C4-2B (cell line): ENCODE data around the gene TAAR1.
"Not testable (repeated sequence)": the region's sequence is repeated elsewhere in the genome, so short reads cannot be mapped to it uniquely, and the experiment has no call there.

Experiments
- H3K27ac ChIP-seq: fragments of 450-650 bp; 2 replicates; pipeline ENCODE4 v1.5.1; 2017
- ZFX ChIP-seq: fragments of 450-650 bp; IDR thresholded peaks from 2 replicates; pipeline ENCODE4 v1.6.1; 2017
- TF ChIP-seq, protein P1 (sequence below): fragments of 450-650 bp; conservative IDR thresholded peaks from 2 replicates; pipeline ENCODE4 v1.5.1; 2017; ENCODE audit warnings: mild to moderate bottlenecking

The TAAR1 gene, protein sequence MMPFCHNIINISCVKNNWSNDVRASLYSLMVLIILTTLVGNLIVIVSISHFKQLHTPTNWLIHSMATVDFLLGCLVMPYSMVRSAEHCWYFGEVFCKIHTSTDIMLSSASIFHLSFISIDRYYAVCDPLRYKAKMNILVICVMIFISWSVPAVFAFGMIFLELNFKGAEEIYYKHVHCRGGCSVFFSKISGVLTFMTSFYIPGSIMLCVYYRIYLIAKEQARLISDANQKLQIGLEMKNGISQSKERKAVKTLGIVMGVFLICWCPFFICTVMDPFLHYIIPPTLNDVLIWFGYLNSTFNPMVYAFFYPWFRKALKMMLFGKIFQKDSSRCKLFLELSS

GRCh38 chr6:132659082-132659481 is at the start of gene TAAR1:
Gene TAAR1, minus strand, starts transcription at chr6:132659182. Its CDS starts 13,179 bp downstream, at chr6:132646003.
- TF ChIP-seq, protein P1, sequence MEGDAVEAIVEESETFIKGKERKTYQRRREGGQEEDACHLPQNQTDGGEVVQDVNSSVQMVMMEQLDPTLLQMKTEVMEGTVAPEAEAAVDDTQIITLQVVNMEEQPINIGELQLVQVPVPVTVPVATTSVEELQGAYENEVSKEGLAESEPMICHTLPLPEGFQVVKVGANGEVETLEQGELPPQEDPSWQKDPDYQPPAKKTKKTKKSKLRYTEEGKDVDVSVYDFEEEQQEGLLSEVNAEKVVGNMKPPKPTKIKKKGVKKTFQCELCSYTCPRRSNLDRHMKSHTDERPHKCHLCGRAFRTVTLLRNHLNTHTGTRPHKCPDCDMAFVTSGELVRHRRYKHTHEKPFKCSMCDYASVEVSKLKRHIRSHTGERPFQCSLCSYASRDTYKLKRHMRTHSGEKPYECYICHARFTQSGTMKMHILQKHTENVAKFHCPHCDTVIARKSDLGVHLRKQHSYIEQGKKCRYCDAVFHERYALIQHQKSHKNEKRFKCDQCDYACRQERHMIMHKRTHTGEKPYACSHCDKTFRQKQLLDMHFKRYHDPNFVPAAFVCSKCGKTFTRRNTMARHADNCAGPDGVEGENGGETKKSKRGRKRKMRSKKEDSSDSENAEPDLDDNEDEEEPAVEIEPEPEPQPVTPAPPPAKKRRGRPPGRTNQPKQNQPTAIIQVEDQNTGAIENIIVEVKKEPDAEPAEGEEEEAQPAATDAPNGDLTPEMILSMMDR: no peak
- TF ChIP-seq ZFX: no peak
- no peak within 1 kb of the TSS for H3K27ac ChIP-seq

- no peak for TF ChIP-seq ZFX
- TF ChIP-seq, protein P1: no peak
- H3K27ac ChIP-seq: no peak overlapping the region
Measured at GRCh38 chr6:132708771-132709170, 49.8 kb upstream of the TAAR1 start.

DNA sequence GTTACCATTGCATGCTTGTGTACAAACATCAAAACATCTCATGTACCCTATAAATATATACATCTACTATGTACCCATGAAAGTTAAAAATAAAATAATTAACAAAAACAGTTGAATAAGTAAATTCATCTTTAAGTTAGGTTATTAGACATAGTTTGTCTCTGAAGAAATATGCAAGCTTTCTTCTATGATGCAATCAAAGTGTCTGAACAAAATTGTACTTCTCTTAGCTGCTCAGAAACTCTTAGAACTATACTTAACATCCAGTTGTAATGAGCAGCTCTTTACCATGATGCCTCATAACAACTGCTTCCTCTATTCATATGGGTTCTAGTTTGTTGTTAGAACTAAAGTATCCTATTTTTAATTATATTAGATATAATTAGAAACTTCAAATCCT is 49.0 kb upstream of the TAAR1 start:
- TF ChIP-seq ZFX: no peak
- TF ChIP-seq, protein P1: no peak

GRCh38 chr6:132706756-132707155 is 47.8 kb upstream of the TAAR1 start:
- not testable (repeated sequence) for H3K27ac ChIP-seq

More for the DNA sequence above, 49.0 kb upstream of the TAAR1 start:
- H3K27ac ChIP-seq: no peak overlapping the region

GRCh38 chr6:132703936-132704335 is 45.0 kb upstream of the TAAR1 start:
- no peak overlapping the region for H3K27ac ChIP-seq
- TF ChIP-seq ZFX: no peak
- TF ChIP-seq, protein P1: no peak

GRCh38 chr6:132698608-132699007 is 39.6 kb upstream of the TAAR1 start:
- TF ChIP-seq, protein P1: no peak
- TF ChIP-seq ZFX: no peak
- no peak overlapping the region for H3K27ac ChIP-seq

DNA sequence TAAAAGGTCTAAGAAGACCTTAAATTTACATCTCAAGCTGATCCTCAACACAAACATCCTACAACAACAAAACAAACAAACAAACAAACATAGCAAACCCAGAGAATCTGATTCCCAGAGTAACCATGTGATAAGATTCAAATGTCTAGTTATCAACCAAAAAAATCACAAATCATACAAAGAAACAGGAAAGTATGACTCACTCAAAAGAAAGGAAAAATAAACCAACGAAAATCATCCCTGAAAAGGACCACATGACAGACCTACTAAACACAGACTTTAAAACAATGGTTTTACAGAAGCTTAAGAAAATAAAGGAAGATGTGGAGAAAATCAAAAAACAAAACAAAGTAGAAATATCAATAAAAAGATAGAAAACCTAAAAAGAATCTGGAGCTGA is 36.8 kb upstream of the TAAR1 start:
- no peak overlapping the region for H3K27ac ChIP-seq
- TF ChIP-seq, protein P1: no peak
- TF ChIP-seq ZFX: no peak

GRCh38 chr6:132693478-132693877 is 34.5 kb upstream of the TAAR1 start:
- TF ChIP-seq, protein P1: no peak
- TF ChIP-seq ZFX: no peak
- H3K27ac ChIP-seq: no peak overlapping the region
